Endothelial cell of umbilical vein (primary cell): ENCODE results near the gene IFT52. TPM values are rescaled to one million over a fixed set of nuclear protein-coding genes. Genes with fewer than 3 reads are reported as not detected.

Experiments used
- BruUV-seq: library from RNA; stranded (reverse); fragments of 400-500 nt; replicated peaks from 2 replicates; lab custom pipeline; 2021; lab: Mats Ljungman, UMichigan
- CTCF ChIA-PET: fragments of 300-600, 350-600 bp; sonication (Branson Sonifier 250); formaldehyde crosslinking; loops from one replicate; lab custom pipeline; 2021; ENCODE audit warnings: antibody characterized with exemption, inconsistent platforms; lab: Charles Lee
- POLR2A ChIA-PET: fragments of 300-600, 350-600 bp; sonication (Branson Sonifier 250); formaldehyde crosslinking; loops from one replicate; lab custom pipeline; 2021; ENCODE audit warnings: antibody characterized with exemption, inconsistent platforms; lab: Charles Lee
- DNase-seq: peaks from one replicate; pipeline ENCODE4 v3.0.0-alpha.2; 2011; ENCODE audit warnings: low read depth, low spot score
- FAIRE-seq: peaks from 2 replicates; lab custom pipeline; 2011; peaks lifted over from hg19 to GRCh38; lab: Jason Lieb, UNC
- H2AFZ ChIP-seq: 2 replicates; pipeline ENCODE4 v1.6.0; 2012; ENCODE audit warnings: low read depth, low read length, control low read depth, inconsistent platforms
- H3K27ac ChIP-seq: 2 replicates; pipeline ENCODE4 v1.5.1; 2011; ENCODE audit warnings: low read depth, mild to moderate bottlenecking, control low read depth, low read length, moderate library complexity; ENCODE audit not compliant: insufficient read depth
- H3K27me3 ChIP-seq, 2 experiments: 2 replicates each; pipeline versions ENCODE4 v1.6.0 to v1.6.1; 2011; ENCODE audit warnings: low read length in 2 of 2, mixed read lengths in 1 of 2; ENCODE audit not compliant: control insufficient read depth in 2 of 2, insufficient read depth in 2 of 2
- H3K36me3 ChIP-seq, 2 experiments: 2 replicates in 1 of 2; 3 replicates in 1 of 2; pipeline ENCODE4 v1.5.1; 2011; ENCODE audit warnings: low read length in 2 of 2, mild to moderate bottlenecking in 1 of 2, moderate library complexity in 1 of 2; ENCODE audit not compliant: control insufficient read depth in 2 of 2, insufficient read depth in 2 of 2; ENCODE audit errors: extremely low read depth in 1 of 2
- H3K4me1 ChIP-seq: 3 replicates; pipeline ENCODE4 v1.5.1; 2011; ENCODE audit warnings: mild to moderate bottlenecking, low read length; ENCODE audit not compliant: control insufficient read depth, insufficient read depth; ENCODE audit errors: extremely low read depth
- H3K4me2 ChIP-seq: 2 replicates; pipeline ENCODE4 v1.6.1; 2011; ENCODE audit warnings: low read length, control low read depth, mixed read lengths; ENCODE audit not compliant: insufficient read depth
- H3K4me3 ChIP-seq, 3 experiments: fragments of 200-600 bp in 1 of 3; sonication (generic), shearing (Covaris generic) in 1 of 3; replicated peaks in 1 of 3; 2 replicates each; pipeline ENCODE4 v1.5.1; 2011 to 2016; ENCODE audit warnings: control low read depth in 3 of 3, low read length in 3 of 3, mild to moderate bottlenecking in 2 of 3, inconsistent platforms in 1 of 3, low read depth in 1 of 3, moderate library complexity in 1 of 3; ENCODE audit not compliant: insufficient read depth in 1 of 3
- H3K79me2 ChIP-seq: 2 replicates; pipeline ENCODE4 v1.6.0; 2012; ENCODE audit warnings: low read length, inconsistent platforms; ENCODE audit not compliant: control insufficient read depth, insufficient read depth
- H3K9ac ChIP-seq: replicated peaks from 2 replicates; pipeline ENCODE3; 2011; ENCODE audit warnings: low read length, control low read depth; ENCODE audit not compliant: insufficient read depth; ENCODE audit errors: extremely low read depth
- H3K9me1 ChIP-seq: replicated peaks from 3 replicates; pipeline ENCODE4 v1.6.0; 2011; ENCODE audit warnings: mild to moderate bottlenecking, low read length; ENCODE audit not compliant: control insufficient read depth, insufficient read depth; ENCODE audit errors: extremely low read depth
- H3K9me3 ChIP-seq: replicated peaks from 2 replicates; pipeline ENCODE4 v1.5.1; 2012; ENCODE audit warnings: low read length, inconsistent platforms; ENCODE audit not compliant: control insufficient read depth, insufficient read depth
- H4K20me1 ChIP-seq: replicated peaks from 2 replicates; pipeline ENCODE3; 2011; ENCODE audit warnings: mild to moderate bottlenecking, low read length; ENCODE audit not compliant: control insufficient read depth, insufficient read depth; ENCODE audit errors: extremely low read depth
- EZH2 ChIP-seq: IDR thresholded peaks from 2 replicates; pipeline ENCODE4 v1.6.1; 2012; ENCODE audit warnings: borderline replicate concordance, low read depth, mild to moderate bottlenecking, moderate library complexity, low read length, inconsistent platforms; ENCODE audit not compliant: severe bottlenecking
- FOS ChIP-seq: IDR thresholded peaks from 2 replicates; pipeline ENCODE4 v1.6.1; 2011; ENCODE audit warnings: mild to moderate bottlenecking, low read length, moderate library complexity, borderline replicate concordance; ENCODE audit not compliant: insufficient read depth
- GATA2 ChIP-seq: IDR thresholded peaks from 2 replicates; pipeline ENCODE4 v1.7.0; 2011; ENCODE audit warnings: low read depth, mild to moderate bottlenecking, moderate library complexity, mixed read lengths, low read length; ENCODE audit not compliant: insufficient read length, insufficient read depth
- JUN ChIP-seq: IDR thresholded peaks from 2 replicates; pipeline ENCODE4 v1.6.1; 2011; ENCODE audit warnings: borderline replicate concordance, low read depth; ENCODE audit not compliant: insufficient read length, insufficient read depth
- MYC ChIP-seq: IDR thresholded peaks from one replicate; pipeline ENCODE4 v1.6.1; 2011; ENCODE audit warnings: mild to moderate bottlenecking, low read depth, low read length
- POLR2A ChIP-seq: IDR thresholded peaks from 2 replicates; pipeline ENCODE4 v1.6.1; 2012; ENCODE audit warnings: low read depth, mild to moderate bottlenecking, control low read depth, low read length
- POLR2AphosphoS5 ChIP-seq: IDR thresholded peaks from 2 replicates; pipeline ENCODE4 v1.6.1; 2012; ENCODE audit warnings: low read depth, mild to moderate bottlenecking, control low read depth, low read length, moderate library complexity; ENCODE audit not compliant: insufficient read depth
- dilution Hi-C: fragments of 300-500 bp; cut with MboI; formaldehyde crosslinking; loops from one replicate; pipeline ENCODE4 v1.15.0; 2019; ENCODE audit warnings: low sequenced_read_pairs; ENCODE audit not compliant: extremely low pct_ligation_motif_present
- intact Hi-C: fragments of 100-400 bp; cut with micrococcal nuclease; formaldehyde crosslinking; loops from one replicate; pipeline ENCODE4 v1.10.0; 2022
- polyA plus RNA-seq, 4 experiments: library from polyadenylated mRNA; depleted of rRNA in 3 of 4; stranded (reverse) in 3 of 4; unstranded in 1 of 4; fragments of >200 nt; gene quantifications; 2 replicates each; pipeline versions ENCODE4 v1.2.1 to v1.2.3, GENCODE V29; 2011 to 2012; ENCODE audit warnings: missing spikeins in 1 of 4
- total RNA-seq: library from RNA; stranded (reverse); gene quantifications from 2 replicates; pipeline ENCODE4 v1.2.3, GENCODE V29; 2021
- TF ChIP-seq, protein P1 (sequence below), 2 donors: IDR thresholded peaks; 1 replicate in 1 of 2; 2 replicates in 1 of 2; pipeline ENCODE4 v1.5.1; 2011; ENCODE audit warnings: low read length in 2 of 2, mild to moderate bottlenecking in 2 of 2, moderate library complexity in 2 of 2, control low read depth in 1 of 2, inconsistent platforms in 1 of 2, low read depth in 1 of 2; ENCODE audit not compliant: insufficient read depth in 1 of 2; ENCODE audit errors: extremely low read depth in 1 of 2
- TF ChIP-seq, protein P2 (sequence below): IDR thresholded peaks from 2 replicates; pipeline ENCODE4 v1.6.1; 2011; ENCODE audit not compliant: insufficient read depth, insufficient read length

IFT52 gene
- total and polyA plus RNA-seq, 2 donors (not counting 3 experiments of a cell fraction or from before 2014, with no cell fraction given): 30.0 to 33.4 TPM

DNA sequence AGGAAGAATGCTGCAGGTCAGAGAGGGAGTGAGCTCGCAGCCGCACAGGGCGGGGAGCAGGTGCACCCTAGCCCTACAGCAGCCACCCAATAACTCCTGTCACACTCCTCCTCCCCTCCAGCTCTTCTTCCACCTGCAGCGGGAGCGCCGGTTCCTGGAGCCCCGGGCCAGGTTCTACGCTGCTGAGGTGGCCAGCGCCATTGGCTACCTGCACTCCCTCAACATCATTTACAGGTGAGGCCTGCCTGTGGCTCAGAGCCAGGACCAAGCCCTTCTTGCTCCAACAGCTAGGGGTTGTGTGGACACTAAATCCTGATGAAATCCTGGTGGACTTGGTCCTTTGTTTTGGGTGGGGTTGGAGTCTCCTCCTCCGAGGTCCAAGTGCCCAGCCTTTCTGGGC, 20.2 kb upstream of the IFT52 start:
- Histone ChIP-seq H3K27ac (no peak overlapping the region), H3K36me3 (no peaks in the 10 kb centered on the region), H4K20me1 (no peaks in the 10 kb centered on the region), H3K9me3 (no peaks in the 10 kb centered on the region), H3K9me1 (no peaks in the 10 kb centered on the region), H2AFZ (no peak overlapping the region), H3K4me2 (no peak overlapping the region), H3K9ac (no peak overlapping the region), H3K4me3 (no peak overlapping the region), H3K27me3 (no peaks in the 10 kb centered on the region), H3K79me2 (no peaks in the 10 kb centered on the region), H3K4me1 (no peaks in the 10 kb centered on the region)
- POLR2A ChIA-PET: no interaction called here
- dilution Hi-C loops (no loop called here), intact Hi-C loops (no loop called here)
- TF ChIP-seq FOS (no peak), GATA2 (no peak), POLR2AphosphoS5 (no peak), JUN (no peak), MYC (no peak), EZH2 (no peak), POLR2A (no peak)
- TF ChIP-seq, protein P1, sequence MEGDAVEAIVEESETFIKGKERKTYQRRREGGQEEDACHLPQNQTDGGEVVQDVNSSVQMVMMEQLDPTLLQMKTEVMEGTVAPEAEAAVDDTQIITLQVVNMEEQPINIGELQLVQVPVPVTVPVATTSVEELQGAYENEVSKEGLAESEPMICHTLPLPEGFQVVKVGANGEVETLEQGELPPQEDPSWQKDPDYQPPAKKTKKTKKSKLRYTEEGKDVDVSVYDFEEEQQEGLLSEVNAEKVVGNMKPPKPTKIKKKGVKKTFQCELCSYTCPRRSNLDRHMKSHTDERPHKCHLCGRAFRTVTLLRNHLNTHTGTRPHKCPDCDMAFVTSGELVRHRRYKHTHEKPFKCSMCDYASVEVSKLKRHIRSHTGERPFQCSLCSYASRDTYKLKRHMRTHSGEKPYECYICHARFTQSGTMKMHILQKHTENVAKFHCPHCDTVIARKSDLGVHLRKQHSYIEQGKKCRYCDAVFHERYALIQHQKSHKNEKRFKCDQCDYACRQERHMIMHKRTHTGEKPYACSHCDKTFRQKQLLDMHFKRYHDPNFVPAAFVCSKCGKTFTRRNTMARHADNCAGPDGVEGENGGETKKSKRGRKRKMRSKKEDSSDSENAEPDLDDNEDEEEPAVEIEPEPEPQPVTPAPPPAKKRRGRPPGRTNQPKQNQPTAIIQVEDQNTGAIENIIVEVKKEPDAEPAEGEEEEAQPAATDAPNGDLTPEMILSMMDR (IDR thresholded peaks at IDR 0.05; ENCODE audit: extremely low read depth in 1 of 2, insufficient read depth in 1 of 2, low read depth in 1 of 2, low read length in 2 of 2): no peak
- TF ChIP-seq, protein P2, sequence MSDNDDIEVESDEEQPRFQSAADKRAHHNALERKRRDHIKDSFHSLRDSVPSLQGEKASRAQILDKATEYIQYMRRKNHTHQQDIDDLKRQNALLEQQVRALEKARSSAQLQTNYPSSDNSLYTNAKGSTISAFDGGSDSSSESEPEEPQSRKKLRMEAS: no peak
- FAIRE-seq: no peak
- CTCF ChIA-PET: interaction anchor here (2.5 kb wide), 1 partner anchor 33 kb away, joined by 12 read pairs; no protein-coding TSS in a partner anchor
- no peak for DNase-seq
- no TSS peak for BruUV-seq
